ENCODE results near the gene C9orf85.
"Not testable (repeated sequence)": the region's sequence is repeated elsewhere in the genome, so short reads cannot be mapped to it uniquely, and the experiment has no call there.

The C9orf85 gene

GRCh38 chr9:71941998-71942567 is 30.6 kb downstream of the C9orf85 start:
- no peak for DNase-seq (ENCODE audit: low read depth in 2 of 2)

GRCh38 chr9:71944754-71945375 is 33.4 kb downstream of the C9orf85 start:
- DNase-seq (ENCODE audit: low read depth in 2 of 2): no peak

GRCh38 chr9:71954652-71955051 is 43.2 kb downstream of the C9orf85 start:
- DNase-seq (ENCODE audit: low read depth in 2 of 2): not testable (repeated sequence)

GRCh38 chr9:71955300-71955915 is 44.0 kb downstream of the C9orf85 start:
- no peak for DNase-seq (ENCODE audit: low read depth in 2 of 2)

- DNase-seq (ENCODE audit: low read depth in 2 of 2): no peak
These were observed 50.9 kb downstream of the C9orf85 start for GRCh38 chr9:71962328-71962727.

- DNase-seq (ENCODE audit: low read depth in 2 of 2): not testable (repeated sequence)
These were observed 52.1 kb downstream of the C9orf85 start for GRCh38 chr9:71963471-71963996.

- no peak for DNase-seq (ENCODE audit: low read depth in 2 of 2)
These were observed 54.0 kb downstream of the C9orf85 start for GRCh38 chr9:71965403-71965802.

- no peak for DNase-seq (ENCODE audit: low read depth in 2 of 2)
These were observed 55.2 kb downstream of the C9orf85 start for GRCh38 chr9:71966601-71967000.

GRCh38 chr9:71968541-71969090 is 57.2 kb downstream of the C9orf85 start:
- no peak for DNase-seq (ENCODE audit: low read depth in 2 of 2)

GRCh38 chr9:71975833-71976232 is 64.4 kb downstream of the C9orf85 start:
- DNase-seq (ENCODE audit: low read depth in 2 of 2): no peak

GRCh38 chr9:71977003-71977402 is 65.6 kb downstream of the C9orf85 start:
- DNase-seq (ENCODE audit: low read depth in 2 of 2): no peak

- no peak for DNase-seq (ENCODE audit: low read depth in 2 of 2)
These were observed 69.1 kb downstream of the C9orf85 start for GRCh38 chr9:71980266-71981190.

GRCh38 chr9:71981944-71982343 is 70.5 kb downstream of the C9orf85 start:
- no peak for DNase-seq (ENCODE audit: low read depth in 2 of 2)

- no peak for DNase-seq (ENCODE audit: low read depth in 2 of 2)
These were observed 73.0 kb downstream of the C9orf85 start for GRCh38 chr9:71984403-71984802.

- no peak for DNase-seq (ENCODE audit: low read depth in 2 of 2)
These were observed 73.4 kb downstream of the C9orf85 start for GRCh38 chr9:71984831-71985281.

GRCh38 chr9:71985297-71985911 is 74.0 kb downstream of the C9orf85 start:
- DNase-seq (ENCODE audit: low read depth in 2 of 2): no peak

GRCh38 chr9:71986900-71987299 is 75.5 kb downstream of the C9orf85 start:
- DNase-seq (ENCODE audit: low read depth in 2 of 2): no peak

GRCh38 chr9:71987471-71988371 is 76.3 kb downstream of the C9orf85 start:
- no peak for DNase-seq (ENCODE audit: low read depth in 2 of 2)

- no peak for DNase-seq (ENCODE audit: low read depth in 2 of 2)
These were observed 79.0 kb downstream of the C9orf85 start for GRCh38 chr9:71990466-71990865.

- DNase-seq (ENCODE audit: low read depth in 2 of 2): no peak
These were observed 94.0 kb downstream of the C9orf85 start for GRCh38 chr9:72005451-72005850.

Measured in stimulated activated CD4-positive, alpha-beta T cell treated with anti-CD3 and anti-CD28 coated beads, Interleukin-4, amount 100 ng/mL, for 48 hours (primary cell).